Lung (tissue), 12 donors: Measurements from ENCODE around the gene TLE4. TPM values are rescaled to one million over a fixed set of nuclear protein-coding genes. Genes with fewer than 3 reads are reported as not detected.

Experiments
- ATAC-seq: fragments of 200-7000 bp; cut with Tn5 transposase; one replicate; pipeline ENCODE4 v1.9.1; 2020; ENCODE audit warnings: moderate number of reproducible peaks; ENCODE audit not compliant: insufficient read depth, low FRiP score
- DNase-seq, 3 donors: peaks; one replicate each; pipeline ENCODE4 v3.0.0-alpha.2; 2013 to 2017
- H3K27ac ChIP-seq, 2 donors: one replicate each; pipeline ENCODE4 v1.5.1; 2013; ENCODE audit warnings: mild to moderate bottlenecking in 2 of 2, moderate library complexity in 2 of 2, control low read depth in 1 of 2, inconsistent platforms in 1 of 2, low read depth in 1 of 2, low read length in 1 of 2
- H3K27me3 ChIP-seq, 3 donors: one replicate each; pipeline ENCODE4 v1.5.1; 2013; ENCODE audit warnings: low read length in 2 of 3; ENCODE audit not compliant: control insufficient read depth in 3 of 3, insufficient read depth in 3 of 3
- H3K36me3 ChIP-seq, 4 donors: one replicate each; pipeline ENCODE4 v1.5.1; 2013; ENCODE audit warnings: low read length in 4 of 4, mild to moderate bottlenecking in 1 of 4, moderate library complexity in 1 of 4; ENCODE audit not compliant: control insufficient read depth in 4 of 4, insufficient read depth in 4 of 4
- H3K4me1 ChIP-seq, 5 donors: one replicate each; pipeline ENCODE4 v1.5.1; 2013; ENCODE audit warnings: low read length in 5 of 5, mild to moderate bottlenecking in 2 of 5, moderate library complexity in 1 of 5; ENCODE audit not compliant: control insufficient read depth in 5 of 5, insufficient read depth in 5 of 5
- H3K4me3 ChIP-seq: one replicate; pipeline ENCODE4 v1.5.1; 2013; ENCODE audit warnings: mild to moderate bottlenecking, control low read depth, moderate library complexity
- H3K9ac ChIP-seq, 2 donors: one replicate each; pipeline ENCODE4 v1.5.1; 2013; ENCODE audit warnings: low read length in 2 of 2, control low read depth in 1 of 2; ENCODE audit not compliant: insufficient read depth in 1 of 2
- H3K9me3 ChIP-seq, 4 donors: one replicate each; pipeline ENCODE4 v1.5.1; 2013; ENCODE audit warnings: low read length in 3 of 4, mild to moderate bottlenecking in 1 of 4, moderate library complexity in 1 of 4; ENCODE audit not compliant: control insufficient read depth in 4 of 4, insufficient read depth in 3 of 4
- CTCF ChIP-seq: IDR thresholded peaks from 2 replicates; pipeline ENCODE4 v1.5.1; 2012; ENCODE audit warnings: mild to moderate bottlenecking; ENCODE audit errors: control extremely low read depth, extremely low read depth
- WGBS, 2 donors: extraction: QIAGEN DNeasy Blood & Tissue Kit; methylation state at CpG; one replicate each; pipeline ENCODE4 v1.1.7; 2013; 5-methylcytosine and 5-hydroxymethylcytosine counted together
- polyA plus RNA-seq, 2 donors: library from polyadenylated mRNA; stranded (reverse); fragments of 200-250 nt; gene quantifications; one replicate each; pipeline ENCODE4 v1.2.1, GENCODE V29; 2013
- total RNA-seq, 2 donors: library from RNA; depleted of rRNA in 1 of 2; stranded (reverse); fragments of >200 nt in 1 of 2; gene quantifications; one replicate each; pipeline ENCODE4 v1.2.1, GENCODE V29; 2014 to 2021
- donor health status: control.
- donor health status: control.
- donor health status: Bipolar disorder and iron deficiency.
- donor health status: healthy.
- donor health status: DM: yes; HTN: yes; CAD: no.

The TLE4 gene
- total and polyA plus RNA-seq, 4 donors, result 6.1 to 44.1 (median 26.3) TPM

GRCh38 chr9:79694676-79695400 lies 123.1 kb downstream of the TLE4 start:
- Histone ChIP-seq H3K4me3 (no peak overlapping the region), H3K27me3 (no peaks in the 10 kb centered on the region), H3K9me3 (no peaks in the 10 kb centered on the region), H3K36me3 (no peaks in the 10 kb centered on the region), H3K9ac (no peak overlapping the region), H3K4me1 (peaks cover 0 to 7% (median 0%) of the 10 kb centered on the region in 5 donors), H3K27ac (no peak overlapping the region)
- no peak for TF ChIP-seq CTCF
- 86 to 87% methylated on average over 1 of the region's 1 CpG for WGBS, 2 donors
- DNase-seq, result no peak
- no peak for ATAC-seq

- no peak overlapping the region for H3K4me3 ChIP-seq
- no peak for TF ChIP-seq CTCF
- H3K9ac ChIP-seq, result no peak overlapping the region
- ATAC-seq (no peak), DNase-seq (no peak)
- H3K27ac ChIP-seq, result no peak overlapping the region
- 91% methylated on average over 6 of the region's 6 CpGs for WGBS, 2 donors
- H3K27me3 ChIP-seq, result no peaks in the 10 kb centered on the region
- H3K9me3 ChIP-seq, result no peaks in the 10 kb centered on the region
- no peaks in the 10 kb centered on the region for H3K36me3 ChIP-seq
- H3K4me1 ChIP-seq, result peaks cover 0 to 7% (median 0%) of the 10 kb centered on the region in 5 donors
Observed at GRCh38 chr9:79695531-79696175, 123.9 kb downstream of the TLE4 start.

- no peaks in the 10 kb centered on the region for H3K36me3 ChIP-seq
- no peak overlapping the region for H3K9ac ChIP-seq
- H3K27me3 ChIP-seq, result no peaks in the 10 kb centered on the region
- no peak overlapping the region for H3K4me3 ChIP-seq
- ATAC-seq (no peak), DNase-seq (no peak)
- H3K9me3 ChIP-seq, result no peaks in the 10 kb centered on the region
- 85 to 88% methylated on average over 2 of the region's 2 CpGs for WGBS, 2 donors
- no peak for TF ChIP-seq CTCF
- H3K27ac ChIP-seq, result no peak overlapping the region
- peaks cover 0 to 3% (median 0%) of the 10 kb centered on the region in 5 donors for H3K4me1 ChIP-seq
Observed at GRCh38 chr9:79698967-79699366, 127.2 kb downstream of the TLE4 start.
